Activated CD4-positive, alpha-beta T cell treated with anti-CD3 and anti-CD28 coated beads for 1 hour (primary cell): ENCODE results near the gene PDE3B.

Experiments used
- DNase-seq: peaks from one replicate; pipeline ENCODE4 v3.0.0-alpha.2; 2020

PDE3B gene

DNA sequence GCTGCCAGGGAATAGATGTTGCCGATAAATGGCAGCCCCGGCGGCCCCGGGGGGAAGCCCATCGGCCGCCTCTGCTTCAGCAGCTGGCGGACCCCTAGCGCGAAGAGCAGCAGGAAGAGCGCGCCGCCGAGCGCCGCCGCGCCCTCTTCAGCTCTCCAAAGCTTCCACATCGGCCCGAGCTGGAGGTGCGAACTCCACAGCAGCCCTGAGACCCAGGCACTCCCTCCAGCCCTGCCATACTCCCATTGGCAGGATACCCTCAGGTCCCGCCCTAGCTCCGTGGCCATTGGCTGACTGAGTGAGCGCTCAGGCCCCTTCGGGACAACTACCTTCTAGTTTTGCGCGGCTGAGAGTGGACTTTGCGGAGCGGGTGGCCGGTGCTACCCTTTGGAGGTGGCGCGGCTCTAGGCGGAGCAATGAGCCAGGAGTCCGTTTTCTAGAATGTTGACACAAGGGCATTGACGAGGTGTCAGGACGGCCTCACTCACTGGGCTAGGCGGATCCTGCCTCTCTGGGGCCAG lies 248.5 kb downstream of the PDE3B start, which contains the start of gene CYP2R1:
Gene CYP2R1 (minus strand): TSS at position 196 of the 521 bp plus-strand sequence. CDS start 26 bp downstream, at position 170.
- peak; percentile 82 for DNase-seq

DNA sequence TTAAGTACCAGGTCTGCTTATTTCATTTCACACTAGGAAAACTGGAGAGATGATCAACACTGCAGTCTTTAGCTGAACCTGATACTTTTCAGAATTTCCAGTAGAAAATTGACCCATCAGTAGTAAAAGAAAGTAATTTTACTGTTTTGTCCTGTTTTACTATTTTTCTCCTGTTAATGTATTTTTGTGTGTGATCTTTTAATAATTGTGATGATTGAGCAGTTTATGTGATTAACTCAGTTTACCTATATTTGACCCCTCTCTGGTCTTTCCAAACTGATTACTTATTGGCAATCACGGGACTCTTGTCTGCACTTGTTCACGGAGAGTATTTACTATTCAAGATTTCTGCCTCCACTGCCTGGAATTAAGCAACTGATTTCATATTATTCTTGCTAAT lies 249.0 kb downstream of the PDE3B start:
- no peak for DNase-seq

DNA sequence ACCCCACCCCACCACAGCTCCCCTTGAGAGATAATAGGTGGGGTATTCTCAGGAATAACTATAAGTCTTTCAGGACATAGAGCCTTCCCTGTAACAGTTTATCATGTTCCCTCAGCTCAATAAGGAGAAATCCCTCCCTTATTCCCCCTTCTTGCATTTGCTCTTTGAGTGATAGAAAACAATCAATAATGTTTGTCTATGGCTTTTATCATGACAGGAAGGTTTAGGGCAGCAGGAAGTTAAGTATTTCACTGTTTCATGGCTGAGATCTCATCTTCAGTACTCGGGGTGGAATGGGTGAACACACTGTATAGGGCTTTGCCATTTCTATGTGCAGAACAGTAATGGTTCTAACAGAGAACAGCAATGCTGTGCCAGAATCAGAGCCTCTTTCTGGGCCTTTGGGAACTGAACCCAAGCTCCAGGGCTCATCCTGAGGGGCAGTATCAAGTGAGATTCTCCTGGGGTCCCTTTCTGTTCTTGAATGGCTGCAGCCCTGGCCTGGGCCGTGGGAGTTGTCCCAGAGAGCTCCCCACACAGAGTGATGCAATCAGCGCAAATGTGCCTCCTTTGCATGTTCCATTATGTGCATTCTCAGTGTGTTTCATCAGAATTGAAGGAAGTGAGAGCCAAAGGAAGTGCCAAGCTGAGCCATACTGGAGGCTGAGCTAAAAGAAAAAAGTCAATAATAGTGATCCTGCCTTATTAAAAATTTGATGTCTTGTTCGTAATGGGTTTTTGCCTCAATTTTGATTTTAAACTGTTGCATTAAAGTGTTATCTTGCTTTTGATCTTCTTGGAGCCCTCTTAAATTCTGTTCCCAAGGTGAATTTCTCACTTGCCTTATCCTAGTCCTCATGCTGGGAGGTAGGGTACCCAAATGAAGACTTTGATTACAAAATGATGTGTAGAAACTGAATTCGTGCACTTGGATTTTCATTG lies 251.3 kb downstream of the PDE3B start:
- no peak for DNase-seq

DNA sequence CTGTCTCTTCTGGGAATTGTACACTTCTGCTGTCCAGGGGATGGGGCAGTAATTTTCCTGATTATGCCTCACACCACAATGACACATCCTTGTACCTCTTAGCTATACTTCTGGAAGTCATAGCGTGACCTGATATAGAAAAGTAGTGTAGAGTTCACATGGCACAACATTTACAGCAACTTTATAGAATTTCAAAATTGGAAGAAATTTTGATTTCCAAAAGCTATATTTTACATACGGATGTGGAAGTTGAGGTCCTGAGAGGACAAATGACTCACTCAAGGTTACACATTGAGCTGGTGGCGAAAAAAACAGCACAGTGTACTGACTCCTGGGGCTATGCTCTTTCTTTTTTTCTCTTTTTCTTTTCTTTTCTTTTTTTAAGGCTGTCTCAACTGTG lies 254.8 kb downstream of the PDE3B start:
- no peak for DNase-seq

DNA sequence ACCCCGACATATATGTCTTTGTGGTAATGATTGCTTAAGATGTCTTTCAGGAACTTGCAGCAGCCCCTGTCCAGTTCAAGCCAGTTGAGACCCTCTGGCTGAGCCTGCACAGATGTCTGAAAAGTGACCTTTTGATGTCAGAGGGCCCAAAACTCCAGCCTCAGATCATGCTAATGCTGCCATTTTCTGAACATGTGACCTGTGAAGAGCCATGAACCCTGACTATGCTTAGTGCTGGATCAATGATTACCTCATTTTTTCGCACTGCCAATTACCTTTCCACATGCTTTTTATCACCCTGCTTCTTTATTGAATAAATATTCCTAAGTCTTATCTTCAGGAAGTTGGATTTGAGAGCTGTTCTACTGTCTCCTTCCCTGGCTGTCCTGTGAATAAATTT lies 255.3 kb downstream of the PDE3B start:
- DNase-seq = no peak

DNA sequence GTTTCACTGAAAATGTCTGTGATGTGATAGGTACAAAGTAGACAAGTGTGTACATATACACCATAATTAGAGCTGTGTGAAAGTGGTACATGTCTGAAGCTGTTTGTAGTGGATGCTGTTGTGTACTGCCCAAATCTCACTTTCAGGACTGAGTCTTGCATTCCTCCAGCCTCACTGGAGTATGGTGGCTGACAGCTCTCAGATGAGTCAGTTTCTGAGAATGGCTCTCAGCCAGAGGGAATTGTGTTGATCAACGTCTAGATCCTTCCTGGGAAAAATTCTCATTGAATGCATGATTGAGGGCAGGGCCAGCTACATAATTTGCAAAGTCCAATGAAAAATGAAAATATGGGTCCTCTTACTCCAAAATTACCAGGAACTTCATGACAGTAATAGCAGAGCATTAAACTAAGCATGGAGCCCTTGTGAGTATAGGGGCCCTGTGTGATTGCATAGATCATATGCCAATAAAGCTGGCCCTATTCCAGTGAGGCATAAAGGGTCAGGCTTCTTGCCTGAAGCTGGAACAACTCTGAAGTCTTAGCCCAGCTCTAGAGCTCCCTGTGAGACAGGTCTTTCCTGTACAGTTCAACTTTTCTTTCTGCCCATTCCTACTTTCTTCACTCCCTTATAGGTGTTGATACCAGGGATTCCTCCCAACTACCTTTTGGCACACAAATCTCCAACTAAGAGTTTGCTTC lies 259.2 kb downstream of the PDE3B start:
- DNase-seq = no peak

DNA sequence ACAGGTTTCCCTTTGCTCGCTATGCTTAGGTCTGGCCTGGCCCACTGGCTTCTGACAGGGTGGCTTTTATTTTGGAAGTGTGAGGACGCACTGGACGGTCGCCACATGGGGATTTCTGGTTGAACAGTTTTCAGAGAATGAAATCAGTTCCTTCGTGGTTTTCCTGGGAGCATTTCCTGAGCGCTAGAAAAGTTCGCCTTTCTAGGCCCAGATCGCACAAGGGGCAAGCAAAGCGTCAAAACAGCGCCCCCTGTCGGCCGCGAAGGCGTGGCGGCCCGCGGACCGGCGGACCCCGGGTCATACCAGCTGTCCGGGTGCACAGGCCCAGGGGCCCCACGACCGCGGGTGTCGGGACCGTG lies 261.1 kb downstream of the PDE3B start:
- DNase-seq = peak; percentile 73

DNA sequence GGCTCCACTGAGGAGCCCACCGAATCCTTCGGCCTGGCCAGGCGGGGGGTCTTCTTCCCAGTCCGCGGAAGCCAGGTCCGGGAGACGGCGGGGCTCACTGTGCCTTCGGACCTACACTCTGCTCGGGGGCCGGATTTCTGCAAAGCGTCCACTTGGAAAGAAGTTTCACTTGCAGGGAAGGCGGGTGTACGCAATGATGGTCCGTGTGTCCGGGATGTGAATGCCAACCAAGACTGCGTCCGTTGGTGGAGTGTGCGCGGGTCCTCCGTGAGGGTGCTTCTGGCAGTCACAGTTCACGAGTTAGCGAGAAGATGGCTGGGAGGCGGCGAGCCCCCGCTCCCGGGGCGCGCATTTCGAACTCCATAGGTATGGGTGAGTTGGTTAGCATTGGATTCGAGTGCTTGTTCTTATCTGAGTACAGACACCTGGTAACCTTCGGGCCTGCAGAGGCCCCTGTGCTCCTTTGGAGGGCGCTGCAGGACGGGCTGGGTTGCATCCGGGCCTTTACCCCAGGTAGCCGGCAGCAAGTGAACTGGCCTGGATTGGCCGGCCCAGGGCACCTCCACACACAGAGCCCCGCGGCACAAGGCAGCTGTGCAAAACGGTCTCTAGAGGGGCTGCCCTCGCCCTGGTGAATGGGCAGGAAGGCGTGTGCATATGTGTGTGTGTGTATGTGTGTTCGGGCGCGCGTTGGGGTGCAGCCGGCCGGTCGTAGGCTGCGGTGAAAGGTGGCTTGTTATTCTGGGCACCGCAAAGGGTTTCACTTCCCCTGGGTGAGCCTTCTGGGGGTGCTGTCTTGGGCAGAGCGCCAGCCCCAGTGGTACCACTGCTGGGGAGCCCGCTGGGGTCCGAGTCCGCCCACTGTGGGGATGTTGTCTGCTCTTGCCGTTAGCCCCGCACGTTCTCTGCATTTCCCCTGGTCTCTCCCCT lies 261.8 kb downstream of the PDE3B start:
- DNase-seq = peak; percentile 50

DNA sequence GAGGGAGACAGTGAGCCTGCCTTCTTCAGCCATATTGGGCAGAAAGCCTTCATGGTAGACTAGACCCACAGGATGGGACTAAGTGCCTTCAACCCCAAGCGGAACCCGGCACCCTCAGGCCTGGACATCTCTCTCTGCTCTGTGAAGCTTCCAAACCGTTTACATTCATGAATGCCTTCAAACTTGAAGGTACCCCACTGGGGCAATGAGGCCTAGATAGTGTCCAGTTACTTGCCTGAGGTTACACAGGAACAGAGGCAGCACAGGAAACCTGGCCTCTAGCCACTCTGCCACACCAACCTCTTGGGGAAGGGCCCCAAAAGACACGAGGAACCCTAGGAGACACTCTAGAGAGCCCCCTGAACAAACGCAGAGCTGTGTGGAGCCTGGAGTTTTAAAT lies 263.0 kb downstream of the PDE3B start:
- no peak for DNase-seq

DNA sequence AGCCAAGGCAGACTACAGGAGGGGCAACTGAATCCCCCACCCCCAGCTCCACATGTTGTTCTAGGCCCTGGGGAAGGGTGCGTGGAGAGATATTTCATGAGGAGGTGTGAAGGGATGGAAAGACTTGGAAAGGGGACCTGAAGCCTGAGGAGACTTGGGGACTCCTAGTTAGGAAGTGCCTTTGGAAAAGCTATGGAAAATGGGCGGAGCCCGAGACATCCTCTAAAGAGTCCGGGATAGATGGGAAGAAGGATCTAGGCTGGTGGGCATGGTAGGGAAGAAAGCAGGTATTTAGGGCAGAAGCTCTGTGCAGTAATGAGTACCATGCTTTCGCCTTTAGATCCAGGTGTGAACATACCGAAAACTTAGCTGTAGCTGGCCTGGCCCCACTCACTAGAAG lies 263.4 kb downstream of the PDE3B start:
- no peak for DNase-seq

DNA sequence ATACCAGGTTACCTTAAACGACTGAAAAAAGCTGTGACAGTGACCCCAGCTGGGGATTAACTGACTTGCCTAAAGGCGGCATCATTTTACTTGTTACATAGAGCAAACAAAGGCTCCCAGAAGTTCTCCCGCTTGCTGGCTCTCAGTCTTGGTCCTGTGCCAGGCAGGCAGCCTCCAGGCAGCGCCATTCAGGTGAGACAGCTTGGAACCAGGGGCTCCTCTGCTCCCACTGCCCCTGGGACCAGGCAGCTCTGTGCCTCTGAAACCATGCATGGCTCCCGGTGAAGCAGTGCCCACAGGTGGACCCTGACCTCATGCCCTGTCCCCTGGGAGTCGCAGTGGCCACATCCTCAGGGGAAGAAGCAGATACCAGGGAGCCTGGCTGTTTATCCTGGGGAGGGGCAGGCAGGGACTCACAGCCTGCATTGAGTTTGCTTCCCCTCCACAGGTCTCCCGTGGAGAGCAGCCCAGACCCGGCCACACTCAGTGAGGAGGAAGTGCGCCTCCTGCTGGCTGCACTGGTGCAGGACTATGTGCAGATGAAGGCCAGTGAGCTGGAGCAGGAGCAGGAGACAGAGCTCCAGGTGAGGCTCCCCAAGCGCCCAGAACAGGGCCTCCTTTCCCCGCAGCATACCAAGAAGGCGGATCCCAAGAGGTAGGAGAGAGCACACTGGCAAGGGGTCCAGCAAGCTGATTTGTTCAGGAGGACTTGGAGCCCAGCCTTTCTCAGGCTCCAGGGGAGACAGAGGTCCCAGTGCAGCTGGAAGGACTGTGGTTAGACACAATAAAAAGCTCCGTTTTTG lies 264.0 kb downstream of the PDE3B start:
- peak; percentile 77 for DNase-seq

DNA sequence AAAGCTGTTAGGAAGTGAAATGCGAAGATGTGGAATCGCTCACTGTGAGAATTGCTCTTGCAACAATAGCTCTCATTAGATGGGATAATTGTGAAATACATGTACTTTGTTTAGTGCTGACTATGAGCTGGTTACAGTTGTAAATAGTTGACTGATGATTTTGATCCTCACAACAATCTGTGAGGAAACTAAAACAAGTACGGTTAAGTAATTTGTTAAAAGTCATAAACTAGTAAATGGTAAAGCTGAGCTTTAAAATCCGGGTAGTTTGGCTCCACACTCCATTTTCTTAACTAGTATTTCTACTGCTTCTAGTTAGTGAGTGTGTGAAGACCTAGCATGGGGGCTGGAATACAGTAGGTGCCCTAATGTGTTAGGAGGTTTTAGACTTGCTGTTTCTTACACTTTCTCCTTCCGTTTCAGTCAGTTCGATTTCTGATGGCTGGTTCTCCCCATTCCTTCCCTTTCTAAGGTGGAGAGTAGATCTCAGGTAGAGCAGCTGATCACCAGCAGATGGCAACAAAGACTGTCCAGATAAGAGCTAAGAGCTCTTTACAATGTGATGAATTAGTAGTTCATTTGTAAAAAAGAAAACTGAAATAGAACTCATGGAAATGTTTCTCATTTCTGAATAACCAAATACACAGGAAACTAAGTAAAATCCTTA lies 264.7 kb downstream of the PDE3B start:
- DNase-seq = no peak

DNA sequence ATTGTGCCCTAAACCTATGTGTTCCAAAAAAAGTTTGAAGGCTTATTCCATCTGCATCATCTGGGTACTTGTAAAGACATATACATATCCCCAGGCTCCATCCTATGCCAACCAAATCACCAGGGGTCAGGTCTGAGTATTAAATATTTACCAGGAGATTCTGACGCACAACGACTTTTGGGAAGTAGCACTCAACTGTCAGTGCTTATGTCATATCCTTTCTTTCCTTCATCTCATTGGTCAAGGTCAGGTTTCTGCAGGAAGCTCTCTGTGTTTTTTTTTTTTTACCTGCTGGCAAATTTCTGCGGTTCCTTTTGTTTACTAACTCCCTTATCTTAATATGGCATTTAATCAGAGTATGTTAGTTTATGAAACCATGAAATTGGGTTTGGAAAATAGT lies 270.9 kb downstream of the PDE3B start:
- no peak for DNase-seq

DNA sequence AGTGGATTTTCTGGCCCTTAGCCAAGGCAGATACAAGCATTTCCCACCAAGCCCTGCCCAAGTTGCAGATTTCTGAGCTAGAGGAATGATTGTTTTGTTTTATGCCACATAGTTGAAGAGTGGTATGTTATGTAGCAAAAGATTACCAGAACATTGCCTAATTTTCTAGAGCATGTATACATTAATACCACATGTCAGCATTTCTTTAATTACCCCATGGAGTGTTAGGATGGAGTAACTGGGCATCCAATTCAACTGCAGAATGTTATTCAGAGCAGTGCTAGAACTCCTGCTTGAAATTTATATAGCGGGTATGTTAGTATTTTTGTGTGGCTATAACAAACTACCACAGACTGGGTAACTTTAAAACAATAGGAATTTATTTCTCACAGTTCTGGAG lies 272.8 kb downstream of the PDE3B start:
- no peak for DNase-seq
